ENCODE measurements around the gene CTH.
"Not testable (repeated sequence)": the region's sequence is repeated elsewhere in the genome, so short reads cannot be mapped to it uniquely, and the experiment has no call there.

Gene CTH

DNA sequence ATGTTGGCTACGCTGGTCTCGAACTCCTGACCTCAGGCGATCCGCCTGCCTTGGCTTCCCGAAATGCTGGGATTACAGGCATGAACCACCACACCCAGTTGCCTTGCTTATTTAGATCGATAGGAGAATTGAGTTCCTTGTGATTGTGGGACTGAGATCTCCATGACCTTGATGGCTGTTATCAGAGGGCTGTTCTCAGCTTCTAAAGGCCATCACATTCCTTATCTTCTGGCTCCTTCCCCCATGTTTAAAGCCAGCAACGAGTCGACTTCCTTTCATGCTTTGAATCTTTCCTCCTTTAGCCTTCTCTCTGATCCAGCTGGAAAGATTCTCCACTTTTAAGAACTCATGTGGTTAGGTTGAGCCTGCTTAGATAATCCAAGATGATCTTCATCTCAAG, 38.0 kb downstream of the CTH start:
- in situ Hi-C loops (cut with MboI; ENCODE audit: low sequenced_read_pairs): no loop called here

DNA sequence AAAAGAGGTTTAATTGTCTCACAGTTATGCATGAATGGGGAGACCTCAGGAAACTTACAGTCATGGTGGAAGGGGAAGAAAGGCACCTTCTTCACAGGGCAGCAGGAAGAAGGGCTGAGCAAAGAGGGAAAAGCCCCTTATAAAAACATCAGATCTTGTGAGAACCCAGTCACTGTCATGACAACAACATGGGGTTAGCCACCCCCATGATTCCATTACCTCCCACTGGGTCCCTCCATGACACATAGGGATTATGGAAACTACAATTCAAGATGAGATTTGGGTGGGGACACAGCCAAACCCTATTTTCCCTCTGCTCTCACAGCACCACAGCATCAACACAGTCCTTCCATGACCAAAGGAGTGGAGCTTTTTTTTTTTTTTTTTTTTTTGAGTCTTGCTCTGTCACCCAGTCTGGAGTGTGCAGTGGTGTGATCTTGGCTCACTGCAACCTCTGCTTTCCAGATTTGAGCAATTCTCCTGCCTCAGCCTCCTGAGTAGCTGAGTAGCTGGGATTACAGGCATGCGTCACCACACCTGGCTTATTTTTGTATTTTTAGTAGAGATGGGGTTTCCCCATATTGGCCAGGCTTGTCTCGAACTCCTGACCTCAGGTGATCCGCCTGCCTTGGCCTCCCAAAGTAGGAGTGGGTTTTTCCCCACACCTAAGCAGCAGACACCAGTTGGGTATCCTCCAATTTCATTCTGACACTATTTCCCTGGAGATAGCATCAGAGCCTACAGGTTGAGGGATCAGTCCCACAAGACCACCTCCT, 41.3 kb downstream of the CTH start:
- in situ Hi-C loops (cut with MboI; ENCODE audit: low sequenced_read_pairs): not testable (repeated sequence)

DNA sequence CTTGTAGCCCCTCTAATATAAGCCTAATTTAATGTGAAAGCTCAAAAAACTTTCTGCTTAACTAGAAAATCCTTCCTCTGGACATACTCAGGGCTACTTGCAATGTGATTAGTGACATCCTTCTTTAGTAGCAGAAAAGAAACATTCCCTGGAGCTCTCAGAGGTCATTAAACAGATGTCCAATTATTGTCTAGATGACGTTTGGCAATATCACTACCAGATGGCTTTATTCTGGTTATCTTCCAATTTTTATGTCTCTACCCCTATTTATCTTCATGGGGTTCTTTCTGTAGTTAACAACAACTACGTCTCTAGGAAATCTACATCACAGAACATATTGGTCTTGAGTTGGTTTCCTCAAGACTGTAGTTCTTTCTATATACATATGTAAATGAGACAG, 44.2 kb downstream of the CTH start:
- in situ Hi-C loops (cut with MboI; ENCODE audit: low sequenced_read_pairs): no loop called here

DNA sequence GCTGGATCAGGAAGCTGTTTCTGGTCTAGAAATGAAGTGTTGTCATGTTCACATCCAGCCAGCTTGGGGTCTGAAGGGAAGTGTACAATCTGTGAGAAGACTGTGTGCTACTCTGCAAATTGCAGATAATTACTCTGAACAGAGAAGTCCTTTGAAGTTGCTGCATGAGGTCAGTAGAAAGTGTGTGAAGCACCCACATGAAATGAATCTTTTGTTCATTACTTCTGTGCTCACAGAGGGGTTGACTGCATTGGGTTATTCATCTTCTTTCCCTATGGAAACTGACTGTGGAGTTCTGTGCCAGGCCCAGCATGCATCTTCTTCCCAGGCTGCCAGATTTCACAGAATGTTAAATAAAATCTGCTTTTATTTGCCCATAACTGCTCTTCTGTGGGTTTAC, 47.1 kb downstream of the CTH start:
- in situ Hi-C loops (cut with MboI; ENCODE audit: low sequenced_read_pairs): no loop called here

DNA sequence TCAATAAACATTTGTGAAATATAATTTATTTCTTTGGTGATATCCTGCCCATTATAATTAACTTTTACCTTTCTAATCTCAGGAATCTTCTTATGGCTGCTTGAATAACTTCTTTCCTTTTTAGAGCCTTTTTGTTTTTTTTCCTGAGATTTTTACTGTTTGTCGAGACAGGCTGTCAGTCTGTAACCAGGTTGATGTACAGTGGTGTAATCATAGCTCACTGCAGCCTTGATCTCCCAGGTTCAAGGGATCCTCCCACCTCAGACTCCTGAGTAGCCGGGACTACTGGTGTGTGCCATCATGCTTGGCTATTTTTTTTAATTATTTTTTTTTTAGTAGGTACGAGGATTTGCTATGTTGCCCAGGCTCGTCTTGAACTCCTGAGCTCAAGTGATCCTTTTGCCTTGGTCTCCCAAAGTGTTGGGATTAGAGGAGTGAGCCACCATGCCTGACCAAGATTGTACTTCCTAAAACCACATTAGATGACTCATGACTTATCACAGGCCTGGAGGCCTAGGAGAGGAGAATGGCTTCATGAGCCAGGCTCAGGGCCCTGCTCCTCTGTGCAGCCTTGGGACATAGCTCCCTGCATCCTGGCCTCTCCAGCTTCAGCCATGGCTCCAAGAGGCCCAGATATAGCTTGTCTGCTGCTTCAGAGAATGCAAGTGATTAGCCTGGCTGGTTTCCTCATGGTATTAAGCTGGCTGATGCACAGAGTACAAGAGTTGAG, 48.6 kb downstream of the CTH start:
- in situ Hi-C loops (cut with MboI; ENCODE audit: low sequenced_read_pairs): no loop called here

DNA sequence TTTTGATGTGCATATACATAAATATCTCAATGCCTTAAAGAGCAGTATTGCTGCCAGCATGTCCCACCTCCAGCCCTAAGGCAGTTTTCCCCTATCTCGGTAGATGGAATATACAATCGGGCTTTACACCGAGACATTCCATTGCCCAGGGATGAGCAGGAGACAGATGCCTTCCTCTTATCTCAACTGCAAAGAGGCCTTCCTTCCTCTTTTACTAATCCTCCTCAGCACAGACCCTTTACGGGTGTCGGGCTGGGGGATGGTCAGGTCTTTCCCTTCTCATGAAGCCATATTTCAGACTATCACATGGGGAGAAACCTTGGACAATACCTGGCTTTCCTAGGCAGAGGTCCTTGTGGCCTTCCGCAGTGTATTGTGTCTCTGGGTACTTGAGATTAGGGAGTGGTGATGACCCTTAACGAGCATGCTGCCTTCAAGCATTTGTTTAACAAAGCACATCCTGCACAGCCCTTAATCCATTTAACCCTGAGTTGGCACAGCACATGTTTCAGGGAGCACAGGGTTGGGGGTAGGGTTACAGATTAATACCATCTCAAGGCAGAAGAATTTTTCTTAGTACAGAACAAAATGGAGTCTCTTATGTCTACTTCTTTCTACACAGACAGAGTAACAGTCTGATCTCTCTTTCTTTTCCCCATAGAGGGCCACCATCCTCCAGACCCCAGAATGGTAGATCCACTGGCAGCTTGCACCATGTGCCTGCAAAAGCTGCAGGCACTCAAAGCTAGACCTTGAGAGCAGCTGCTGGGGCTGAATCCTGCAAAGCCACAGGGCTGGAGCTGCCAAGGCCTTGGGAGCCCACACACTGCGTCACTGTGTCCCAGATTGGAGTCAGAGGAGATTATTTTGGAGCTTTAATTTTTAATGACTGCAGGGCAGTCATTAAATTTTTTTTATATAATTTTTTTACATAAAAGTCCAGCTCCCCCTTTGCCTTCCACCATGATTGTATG, 50.0 kb downstream of the CTH start:
- in situ Hi-C loops (cut with MboI; ENCODE audit: low sequenced_read_pairs): not testable (repeated sequence)

DNA sequence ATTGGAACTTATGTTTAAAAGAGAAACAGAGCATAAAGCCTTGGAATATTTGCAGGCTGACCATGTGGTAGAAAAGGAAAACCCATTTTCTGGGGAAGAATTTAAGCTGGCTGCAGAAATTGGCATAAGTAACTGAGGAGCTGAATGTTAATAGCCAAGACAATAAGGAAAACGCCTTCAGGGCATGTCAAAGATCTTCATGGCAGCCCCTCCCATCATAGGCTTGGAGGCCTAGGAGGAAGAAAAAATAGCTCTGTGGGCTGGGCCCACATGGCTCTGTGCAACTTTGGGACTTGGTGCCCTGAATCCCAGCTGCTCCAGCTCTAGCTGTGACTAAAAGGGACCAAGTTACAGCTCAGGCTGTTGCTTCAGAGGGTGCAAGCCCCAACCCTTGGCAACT, 51.5 kb downstream of the CTH start:
- in situ Hi-C loops (cut with MboI; ENCODE audit: low sequenced_read_pairs): no loop called here

DNA sequence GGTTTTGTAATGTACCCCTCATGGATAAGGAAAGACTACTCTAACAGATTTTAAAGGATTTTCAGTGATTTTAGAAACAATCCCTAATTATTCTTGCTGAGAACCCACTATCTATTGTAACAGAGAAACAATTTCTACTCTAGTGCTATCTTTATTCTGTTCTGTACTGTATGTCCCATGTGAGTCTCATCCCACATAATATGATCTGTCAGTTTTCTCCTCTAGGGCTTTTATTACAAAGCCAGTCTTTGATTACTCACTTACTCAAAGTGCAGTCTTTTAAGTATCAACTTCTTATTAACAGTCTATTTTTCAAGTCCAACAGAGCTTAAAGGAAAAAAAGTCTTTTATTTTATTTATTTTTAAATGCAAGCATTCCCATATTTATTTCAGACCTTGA, 54.8 kb downstream of the CTH start:
- in situ Hi-C loops (cut with MboI; ENCODE audit: low sequenced_read_pairs): no loop called here

DNA sequence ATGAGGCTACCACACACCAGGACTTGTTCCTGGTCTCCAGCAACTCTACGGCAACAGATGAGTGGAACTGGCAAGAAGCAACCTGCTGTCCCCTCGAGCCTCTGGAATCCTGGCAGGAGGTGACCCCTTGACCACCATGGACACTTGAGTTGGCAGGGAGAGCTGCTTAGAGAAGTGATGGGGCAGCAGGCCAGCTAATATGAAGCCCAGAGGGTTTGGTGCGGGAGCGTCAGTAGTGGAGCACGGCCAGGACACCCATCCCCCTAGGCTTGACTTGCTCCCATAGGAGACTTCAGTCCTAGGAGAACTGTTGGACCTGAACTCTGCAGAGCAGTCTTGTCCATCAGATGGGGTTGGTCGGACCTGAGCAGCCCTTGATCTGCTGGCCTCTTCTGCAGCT, 56.5 kb downstream of the CTH start:
- in situ Hi-C loops (cut with MboI; ENCODE audit: low sequenced_read_pairs): no loop called here

DNA sequence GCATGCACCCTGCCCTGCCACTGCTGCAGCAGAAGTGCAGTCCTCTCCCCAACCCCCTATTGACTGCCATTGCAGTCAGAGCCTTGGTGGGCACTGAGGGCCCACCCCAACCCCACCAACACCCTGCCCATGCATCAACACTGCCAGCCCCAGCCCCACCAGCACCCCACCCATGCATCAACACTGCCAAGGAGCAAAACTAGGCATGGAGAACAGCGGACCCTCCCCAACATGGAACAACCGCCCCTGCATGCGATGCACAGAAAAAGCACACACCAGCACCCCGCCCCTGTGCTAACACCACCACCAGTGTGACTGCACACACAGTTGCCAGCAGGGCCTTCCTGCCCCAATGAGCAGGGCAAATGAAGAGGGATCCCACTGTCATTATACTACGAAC, 57.1 kb downstream of the CTH start:
- in situ Hi-C loops (cut with MboI; ENCODE audit: low sequenced_read_pairs): no loop called here

DNA sequence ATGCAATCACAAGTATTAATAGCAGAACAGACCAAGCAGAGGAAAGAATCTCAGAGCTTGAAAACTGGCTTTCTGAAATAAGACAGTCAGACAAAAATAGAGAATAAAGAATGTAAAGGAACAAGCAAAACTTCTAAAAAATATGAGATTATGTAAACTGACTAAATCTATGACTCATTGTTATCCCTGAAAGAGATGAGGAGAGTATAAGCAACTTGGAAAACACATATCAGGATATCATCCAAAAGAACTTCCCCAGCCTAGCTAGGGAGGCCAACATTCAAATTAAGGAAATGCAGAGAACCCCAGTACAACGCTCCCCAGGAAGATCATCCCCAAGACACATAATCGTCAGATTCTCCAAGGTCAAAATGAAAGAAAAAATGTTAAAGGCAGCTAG, 58.1 kb downstream of the CTH start:
- in situ Hi-C loops (cut with MboI; ENCODE audit: low sequenced_read_pairs): not testable (repeated sequence)

DNA sequence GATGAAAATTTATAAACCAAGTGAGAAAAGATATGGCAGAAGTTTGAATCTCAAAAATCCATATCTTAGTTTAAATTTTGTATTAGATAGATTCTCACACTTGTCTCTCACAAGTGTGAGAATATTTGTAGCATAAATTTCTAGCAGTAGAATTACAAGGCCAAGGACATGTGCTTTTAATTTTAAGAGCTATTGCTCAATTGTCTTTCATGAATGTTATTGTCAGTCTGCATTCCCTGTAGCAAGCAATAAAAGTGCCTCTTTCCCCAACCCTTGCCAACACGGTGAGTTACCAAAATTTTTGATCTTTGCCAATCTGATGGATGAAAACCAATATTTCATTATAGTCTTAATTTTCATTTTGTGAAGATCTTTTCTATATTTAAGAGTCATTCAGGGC, 64.0 kb downstream of the CTH start:
- in situ Hi-C loops (cut with MboI; ENCODE audit: low sequenced_read_pairs): loop anchor here (25.0 kb wide), 1 partner anchor 338 kb away; no protein-coding TSS in a partner anchor

DNA sequence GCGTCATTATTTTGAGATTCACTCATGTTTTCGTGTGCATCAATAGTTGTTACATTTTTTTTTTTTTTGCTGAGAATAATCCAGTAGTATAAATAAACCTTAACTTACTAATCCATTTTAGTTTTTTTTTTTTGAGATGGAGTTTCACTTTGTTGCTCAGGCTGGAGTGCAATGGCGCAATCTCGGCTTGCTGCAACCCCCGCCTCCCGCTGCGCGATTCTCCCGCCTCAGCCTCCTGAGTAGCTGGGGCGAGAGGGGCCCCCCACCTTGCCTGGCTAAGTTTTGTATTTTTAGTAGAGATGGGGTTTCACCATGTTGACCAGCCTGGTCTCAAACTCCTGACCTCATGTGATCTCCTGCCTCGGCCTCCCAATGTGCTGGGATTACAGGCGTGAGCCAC, 66.0 kb downstream of the CTH start:
- in situ Hi-C loops (cut with MboI; ENCODE audit: low sequenced_read_pairs): loop anchor here (25.0 kb wide), 1 partner anchor 340 kb away; no protein-coding TSS in a partner anchor

DNA sequence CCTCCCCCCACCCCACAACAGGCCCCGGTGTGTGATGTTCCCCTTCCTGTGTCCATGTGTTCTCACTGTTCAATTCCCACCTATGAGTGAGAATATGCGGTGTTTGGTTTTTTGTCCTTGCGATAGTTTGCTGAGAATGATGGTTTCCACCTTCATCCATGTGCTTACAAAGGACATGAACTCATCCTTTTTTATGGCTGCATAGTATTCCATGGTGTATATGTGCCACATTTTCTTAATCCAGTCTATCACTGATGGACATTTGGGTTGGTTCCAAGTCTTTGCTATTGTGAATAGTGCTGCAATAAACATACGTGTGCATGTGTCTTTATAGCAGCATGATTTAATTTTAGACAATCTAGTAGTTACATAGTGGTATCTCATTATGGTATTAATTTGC, 66.8 kb downstream of the CTH start:
- in situ Hi-C loops (cut with MboI; ENCODE audit: low sequenced_read_pairs): loop anchor here (25.0 kb wide), 1 partner anchor 341 kb away; no protein-coding TSS in a partner anchor

DNA sequence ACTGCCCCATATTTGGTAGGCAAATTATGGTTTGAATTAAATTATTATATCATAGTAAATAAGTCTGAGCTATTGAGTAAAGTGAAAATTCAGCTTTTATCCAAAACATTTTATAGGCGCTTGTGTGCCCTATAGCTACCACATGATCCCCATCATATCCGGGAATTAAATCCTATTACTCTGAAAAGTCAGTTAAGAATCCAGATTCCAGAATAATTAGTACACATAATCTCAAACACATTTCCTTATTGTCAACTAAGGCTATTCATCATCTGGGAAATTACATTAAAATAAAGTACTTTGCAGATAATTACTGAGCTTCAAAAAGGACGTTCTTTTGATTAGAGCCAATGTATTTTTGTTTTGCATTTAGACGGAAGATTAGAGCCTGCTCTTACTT, 72.3 kb downstream of the CTH start:
- in situ Hi-C loops (cut with MboI; ENCODE audit: low sequenced_read_pairs): loop anchor here (25.0 kb wide), 1 partner anchor 346 kb away; no protein-coding TSS in a partner anchor

DNA sequence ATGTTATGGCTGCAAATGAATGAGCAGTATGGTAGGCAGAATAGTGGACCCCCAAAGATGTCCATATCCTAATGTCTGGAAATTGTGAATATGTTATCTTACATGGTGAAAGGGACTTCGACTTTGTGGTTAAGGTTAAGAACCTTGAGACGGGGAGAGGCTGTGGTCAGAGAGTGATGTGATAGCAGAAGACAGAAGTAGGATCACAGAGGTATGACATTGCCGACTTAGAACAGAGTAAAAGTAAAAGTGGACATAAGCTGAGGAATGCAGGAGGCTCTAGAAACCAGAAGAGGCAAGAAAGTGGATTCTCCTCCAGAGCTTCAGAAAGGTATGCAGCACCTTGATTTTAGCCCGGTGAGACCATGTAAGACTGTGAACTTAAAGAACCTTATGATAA, 74.6 kb downstream of the CTH start:
- in situ Hi-C loops (cut with MboI; ENCODE audit: low sequenced_read_pairs): loop anchor here (25.0 kb wide), 1 partner anchor 348 kb away; no protein-coding TSS in a partner anchor

DNA sequence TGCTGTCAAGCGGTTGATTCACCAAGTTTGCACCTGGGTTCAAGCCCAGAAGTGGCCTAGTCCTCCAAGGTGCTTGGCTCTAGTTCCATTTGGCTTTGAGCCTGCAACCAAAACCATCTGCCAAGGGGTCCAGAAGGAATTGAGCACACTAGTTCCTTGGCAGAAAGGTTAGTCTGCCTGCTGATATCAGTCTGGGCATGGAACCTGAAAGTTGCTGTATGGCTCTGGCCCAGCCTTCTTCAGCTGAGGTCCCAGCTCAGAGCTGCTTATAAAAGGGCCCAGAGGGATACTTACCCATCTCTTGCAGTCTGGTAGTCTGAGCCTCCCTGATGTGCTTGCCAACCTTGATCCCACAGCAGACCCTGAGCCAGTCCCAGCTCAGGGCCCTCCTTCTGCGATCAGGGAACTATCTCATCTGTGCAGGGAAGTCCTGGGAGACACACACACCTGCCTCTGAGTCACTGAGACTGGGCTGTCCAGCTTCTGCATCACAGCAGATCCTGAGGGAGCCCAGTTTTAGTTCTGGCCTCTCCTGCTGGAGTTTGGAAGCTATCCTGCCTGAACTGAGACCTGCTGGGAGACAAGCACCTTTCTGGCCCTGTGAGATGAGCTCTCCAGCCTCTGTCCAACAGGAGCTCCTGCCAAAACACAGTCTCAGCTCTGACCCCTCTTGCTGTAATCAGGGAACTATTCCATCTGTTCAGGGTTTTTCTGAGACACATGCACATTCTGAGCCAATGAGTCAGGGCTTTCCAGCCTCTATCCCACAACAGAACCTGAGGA, 75.8 kb downstream of the CTH start:
- in situ Hi-C loops (cut with MboI; ENCODE audit: low sequenced_read_pairs): loop anchor here (25.0 kb wide), 1 partner anchor 350 kb away; no protein-coding TSS in a partner anchor

DNA sequence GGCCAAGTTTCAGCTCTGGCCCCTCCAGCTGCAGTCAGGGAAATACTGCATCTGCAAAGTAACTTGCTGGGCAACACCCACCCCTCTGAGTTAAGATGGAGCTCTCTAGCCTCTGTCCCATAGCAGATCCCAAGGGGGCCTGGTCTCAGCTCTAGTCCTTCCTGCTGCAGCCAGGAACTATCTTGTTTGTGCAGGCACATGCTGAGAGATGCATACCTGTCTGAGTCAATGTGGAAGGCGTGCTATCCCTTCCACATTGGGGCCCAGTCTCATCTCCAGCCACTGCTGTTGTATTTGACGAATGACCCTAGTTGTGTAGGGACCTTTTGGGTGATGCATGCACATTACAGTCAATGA, 76.4 kb downstream of the CTH start:
- in situ Hi-C loops (cut with MboI; ENCODE audit: low sequenced_read_pairs): loop anchor here (25.0 kb wide), 1 partner anchor 350 kb away; no protein-coding TSS in a partner anchor

DNA sequence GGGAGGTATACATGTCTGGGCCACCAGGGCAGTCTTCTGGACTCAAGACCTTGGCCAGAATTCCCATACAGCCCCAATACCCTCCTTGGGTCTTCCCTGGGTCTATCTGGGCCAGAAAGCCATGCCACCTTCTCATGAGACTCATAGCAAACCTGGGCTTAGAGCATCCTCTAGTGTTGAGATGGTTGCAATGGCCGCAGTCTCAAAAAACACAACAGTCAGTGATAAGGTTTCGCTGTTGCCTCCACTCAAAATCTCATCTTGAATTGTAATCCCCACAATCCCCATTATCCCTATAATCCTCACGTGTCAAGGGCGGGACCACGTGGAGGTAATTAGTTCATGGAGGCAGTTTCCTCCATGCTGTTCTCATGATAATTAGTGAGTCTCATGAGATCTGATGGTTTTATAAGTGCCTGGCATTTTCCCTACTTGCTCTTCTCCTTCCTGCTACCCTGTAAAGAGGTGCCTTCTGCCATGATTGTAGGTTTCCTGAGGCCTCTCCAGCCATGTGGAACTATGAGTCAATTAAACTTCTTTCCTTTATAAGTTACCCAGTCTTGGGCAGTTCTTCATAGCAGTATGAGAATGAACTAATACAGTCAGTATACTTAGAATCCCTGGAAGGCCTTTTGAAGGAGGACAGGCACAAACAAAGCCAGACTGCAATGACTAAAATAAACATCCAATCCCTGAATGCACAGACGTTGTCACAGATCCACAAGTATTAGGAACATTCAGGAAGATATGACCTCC, 77.0 kb downstream of the CTH start:
- in situ Hi-C loops (cut with MboI; ENCODE audit: low sequenced_read_pairs): loop anchor here (25.0 kb wide), 1 partner anchor 351 kb away; no protein-coding TSS in a partner anchor

Measured in HL-60/S4 treated with retinoic acid at 250 ng/mL for 4 days and 3 days (cell line).